Ishikawa (cell line): ENCODE data around the gene PPP1R1C.

ENCODE experiments used
- NFIC ChIP-seq: IDR thresholded peaks from 2 replicates; pipeline ENCODE4 v1.6.1; 2012
- TCF12 ChIP-seq: IDR thresholded peaks from 2 replicates; pipeline ENCODE4 v1.6.1; 2012; ENCODE audit warnings: low read depth
- USF1 ChIP-seq: IDR thresholded peaks from 2 replicates; pipeline ENCODE4 v1.6.1; 2012
- TF ChIP-seq, protein P1 (sequence below): IDR thresholded peaks from 2 replicates; pipeline ENCODE4 v1.6.1; 2012; ENCODE audit warnings: low read depth, mild to moderate bottlenecking

GRCh38 chr2:181989099-181989498 is 3.4 kb downstream of the PPP1R1C start:
- TF ChIP-seq, protein P1, sequence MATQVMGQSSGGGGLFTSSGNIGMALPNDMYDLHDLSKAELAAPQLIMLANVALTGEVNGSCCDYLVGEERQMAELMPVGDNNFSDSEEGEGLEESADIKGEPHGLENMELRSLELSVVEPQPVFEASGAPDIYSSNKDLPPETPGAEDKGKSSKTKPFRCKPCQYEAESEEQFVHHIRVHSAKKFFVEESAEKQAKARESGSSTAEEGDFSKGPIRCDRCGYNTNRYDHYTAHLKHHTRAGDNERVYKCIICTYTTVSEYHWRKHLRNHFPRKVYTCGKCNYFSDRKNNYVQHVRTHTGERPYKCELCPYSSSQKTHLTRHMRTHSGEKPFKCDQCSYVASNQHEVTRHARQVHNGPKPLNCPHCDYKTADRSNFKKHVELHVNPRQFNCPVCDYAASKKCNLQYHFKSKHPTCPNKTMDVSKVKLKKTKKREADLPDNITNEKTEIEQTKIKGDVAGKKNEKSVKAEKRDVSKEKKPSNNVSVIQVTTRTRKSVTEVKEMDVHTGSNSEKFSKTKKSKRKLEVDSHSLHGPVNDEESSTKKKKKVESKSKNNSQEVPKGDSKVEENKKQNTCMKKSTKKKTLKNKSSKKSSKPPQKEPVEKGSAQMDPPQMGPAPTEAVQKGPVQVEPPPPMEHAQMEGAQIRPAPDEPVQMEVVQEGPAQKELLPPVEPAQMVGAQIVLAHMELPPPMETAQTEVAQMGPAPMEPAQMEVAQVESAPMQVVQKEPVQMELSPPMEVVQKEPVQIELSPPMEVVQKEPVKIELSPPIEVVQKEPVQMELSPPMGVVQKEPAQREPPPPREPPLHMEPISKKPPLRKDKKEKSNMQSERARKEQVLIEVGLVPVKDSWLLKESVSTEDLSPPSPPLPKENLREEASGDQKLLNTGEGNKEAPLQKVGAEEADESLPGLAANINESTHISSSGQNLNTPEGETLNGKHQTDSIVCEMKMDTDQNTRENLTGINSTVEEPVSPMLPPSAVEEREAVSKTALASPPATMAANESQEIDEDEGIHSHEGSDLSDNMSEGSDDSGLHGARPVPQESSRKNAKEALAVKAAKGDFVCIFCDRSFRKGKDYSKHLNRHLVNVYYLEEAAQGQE, result no peak
- TF ChIP-seq USF1, result no peak
- no peak for TF ChIP-seq TCF12
- no peak for TF ChIP-seq NFIC
